Keratinocyte (primary cell): ENCODE results near the gene PYGB. TPM values are rescaled to one million over a fixed set of nuclear protein-coding genes. Genes with fewer than 3 reads are reported as not detected.
A peak's percentile ranks its signal among the peaks of the same experiment; 100 is the strongest.

Source experiments
- DNase-seq: peaks from one replicate; pipeline ENCODE4 v3.0.0-alpha.2; 2011; ENCODE audit warnings: low read depth, missing footprints, low spot score
- FAIRE-seq: peaks from 2 replicates; lab custom pipeline; 2011; peaks lifted over from hg19 to GRCh38; lab: Jason Lieb, UNC
- H2AFZ ChIP-seq: 2 replicates; pipeline ENCODE4 v1.6.0; 2012; ENCODE audit warnings: low read length, control low read depth, inconsistent platforms; ENCODE audit not compliant: control insufficient read depth
- H3K27ac ChIP-seq: 2 replicates; pipeline ENCODE4 v1.5.1; 2011; ENCODE audit warnings: low read length; ENCODE audit not compliant: control insufficient read depth, insufficient read depth
- H3K27me3 ChIP-seq: 3 replicates; pipeline ENCODE4 v1.6.0; 2011; ENCODE audit warnings: low read length; ENCODE audit not compliant: control insufficient read depth, insufficient read depth; ENCODE audit errors: extremely low read depth
- H3K36me3 ChIP-seq, 2 experiments: 2 replicates in 1 of 2; 3 replicates in 1 of 2; pipeline ENCODE4 v1.5.1; 2011; ENCODE audit warnings: low read length in 2 of 2, mild to moderate bottlenecking in 1 of 2; ENCODE audit not compliant: control insufficient read depth in 2 of 2, insufficient read depth in 2 of 2; ENCODE audit errors: extremely low read depth in 1 of 2
- H3K4me1 ChIP-seq: 3 replicates; pipeline ENCODE4 v1.5.1; 2011; ENCODE audit warnings: low read length; ENCODE audit not compliant: control insufficient read depth, insufficient read depth; ENCODE audit errors: extremely low read depth
- H3K4me2 ChIP-seq: 3 replicates; pipeline ENCODE4 v1.6.0; 2011; ENCODE audit warnings: low read depth, low read length; ENCODE audit not compliant: control insufficient read depth, insufficient read depth; ENCODE audit errors: extremely low read depth
- H3K4me3 ChIP-seq, 3 experiments: fragments of 200-600 bp in 1 of 3; sonication (generic) in 1 of 3; 2 replicates in 2 of 3; 3 replicates in 1 of 3; pipeline ENCODE4 v1.5.1; 2011 to 2016; ENCODE audit warnings: low read length in 3 of 3, mild to moderate bottlenecking in 3 of 3, control low read depth in 2 of 3, inconsistent platforms in 1 of 3, low read depth in 1 of 3, mixed read lengths in 1 of 3, mixed run types in 1 of 3, moderate library complexity in 1 of 3; ENCODE audit not compliant: control insufficient read depth in 2 of 3, insufficient read depth in 2 of 3; ENCODE audit errors: extremely low read depth in 1 of 3
- H3K79me2 ChIP-seq: 2 replicates; pipeline ENCODE4 v1.6.0; 2012; ENCODE audit warnings: low read length; ENCODE audit not compliant: control insufficient read depth, insufficient read depth
- H3K9ac ChIP-seq: 3 replicates; pipeline ENCODE4 v1.6.0; 2011; ENCODE audit warnings: low read length; ENCODE audit not compliant: control insufficient read depth, insufficient read depth; ENCODE audit errors: extremely low read depth
- H3K9me1 ChIP-seq: 3 replicates; pipeline ENCODE4 v1.6.0; 2011; ENCODE audit warnings: low read length; ENCODE audit not compliant: control insufficient read depth, insufficient read depth; ENCODE audit errors: extremely low read depth
- H3K9me3 ChIP-seq: 2 replicates; pipeline ENCODE4 v1.5.1; 2012; ENCODE audit warnings: low read depth, low read length; ENCODE audit not compliant: control insufficient read depth
- H4K20me1 ChIP-seq: 3 replicates; pipeline ENCODE4 v1.6.0; 2011; ENCODE audit warnings: low read length; ENCODE audit not compliant: control insufficient read depth, insufficient read depth; ENCODE audit errors: extremely low read depth
- EZH2 ChIP-seq: IDR thresholded peaks from one replicate; pipeline ENCODE4 v1.6.1; 2012; ENCODE audit warnings: inconsistent platforms, mild to moderate bottlenecking, low read length, moderate library complexity
- dilution Hi-C: fragments of 300-500 bp; cut with MboI; formaldehyde crosslinking; loops from one replicate; pipeline ENCODE4 v1.7.0; 2020; ENCODE audit warnings: low sequenced_read_pairs; ENCODE audit not compliant: extremely low pct_ligation_motif_present
- polyA minus RNA-seq, 3 experiments: library from RNA; depleted of rRNA, polyadenylated mRNA; stranded (reverse); fragments of >200 nt; gene quantifications; 1 replicate in 1 of 3; 2 replicates in 1 of 3; 3 replicates in 1 of 3; pipeline ENCODE4 v1.2.3, GENCODE V29; 2011
- polyA plus RNA-seq, 5 experiments: library from polyadenylated mRNA; depleted of rRNA in 3 of 5; stranded (reverse) in 3 of 5; stranded (forward) in 1 of 5; unstranded in 1 of 5; fragments of >200 nt; gene quantifications; 1 replicate in 1 of 5; 2 replicates in 3 of 5; 3 replicates in 1 of 5; pipeline versions ENCODE4 v1.2.1 to v1.2.3, GENCODE V29; 2011 to 2012; ENCODE audit warnings: missing spikeins in 2 of 5, low read depth in 1 of 5, low replicate concordance in 1 of 5
- TF ChIP-seq, protein P1 (sequence below), 3 experiments: IDR thresholded peaks in 1 of 3; conservative IDR thresholded peaks in 1 of 3; optimal IDR thresholded peaks in 1 of 3; 2 replicates in 2 of 3; 3 replicates in 1 of 3; pipeline versions ENCODE3 to v1.5.1; 2011; ENCODE audit warnings: low read length in 3 of 3, mild to moderate bottlenecking in 3 of 3, moderate library complexity in 2 of 3, control low read depth in 1 of 3, inconsistent platforms in 1 of 3; ENCODE audit not compliant: insufficient read depth in 2 of 3; ENCODE audit errors: extremely low read depth in 1 of 3

The PYGB gene
- polyA plus RNA-seq (78.3 to 135 TPM (median 100 TPM) in 3 replicates), polyA minus RNA-seq (137 to 269 TPM (median 175 TPM) in 3 replicates)
- polyA plus RNA-seq (2011; ENCODE audit: low read depth): 73.7 TPM
- 67.6 and 112 TPM in 2 replicates for polyA plus RNA-seq (2011; cell fraction: cytosol; rRNA removed)
- polyA plus RNA-seq (2011; cell fraction: nucleus; rRNA removed): 224 and 265 TPM in 2 replicates
- polyA plus RNA-seq (2012; ENCODE audit: low replicate concordance): 159 and 171 TPM in 2 replicates
- polyA minus RNA-seq (2011; cell fraction: cytosol; rRNA and poly(A)+ RNA removed): 166 TPM
- 137 and 167 TPM in 2 replicates for polyA minus RNA-seq (2011; cell fraction: nucleus; rRNA and poly(A)+ RNA removed)

DNA sequence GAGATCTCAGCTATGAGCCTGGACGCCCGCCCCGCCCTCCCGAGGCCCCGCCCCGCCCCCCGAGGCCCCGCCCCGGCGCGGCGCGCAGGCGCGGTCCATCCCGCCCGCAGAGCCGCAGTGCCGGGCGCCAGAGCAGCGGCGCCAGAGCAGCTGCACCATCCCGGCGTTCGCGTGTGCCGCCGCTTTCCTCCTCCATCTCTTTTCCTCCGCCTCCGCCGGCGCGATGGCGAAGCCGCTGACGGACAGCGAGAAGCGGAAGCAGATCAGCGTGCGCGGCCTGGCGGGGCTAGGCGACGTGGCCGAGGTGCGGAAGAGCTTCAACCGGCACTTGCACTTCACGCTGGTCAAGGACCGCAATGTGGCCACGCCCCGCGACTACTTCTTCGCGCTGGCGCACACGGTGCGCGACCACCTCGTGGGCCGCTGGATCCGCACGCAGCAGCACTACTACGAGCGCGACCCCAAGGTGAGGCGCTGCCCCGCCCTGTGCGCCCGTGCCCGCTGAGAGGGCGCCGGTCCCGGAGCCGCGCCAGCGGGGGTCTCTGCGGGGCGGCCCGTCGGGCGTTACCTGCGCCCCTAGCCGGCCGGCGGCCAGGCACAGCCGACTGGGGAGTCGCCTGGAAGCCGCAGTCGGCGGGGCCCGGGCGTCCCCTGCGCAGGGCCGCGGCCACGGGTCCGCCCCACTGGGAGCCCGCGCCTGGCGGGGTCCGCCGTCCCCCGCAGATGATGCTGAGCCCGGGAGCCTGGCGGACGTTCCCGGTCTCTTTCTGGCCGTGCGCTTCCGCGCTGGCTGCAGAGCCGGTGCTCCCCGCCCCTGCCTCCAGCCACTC is at the start of gene PYGB:
Gene PYGB, plus strand, starts transcription at position 130 of the 830 bp plus-strand sequence. Its CDS starts 94 bp downstream, at position 224.
- Histone ChIP-seq H3K9ac (peak within 1 kb of the TSS; percentile 82), H2AFZ (peak within 1 kb of the TSS; percentile 86), H4K20me1 (peaks cover 44% of the 10 kb centered on the region), H3K36me3 (peaks cover 23 to 26% of the 10 kb centered on the region in 2 experiments), H3K27ac (peak within 1 kb of the TSS; percentile 80), H3K9me1 (peaks cover 12% of the 10 kb centered on the region), H3K4me3 (peak within 1 kb of the TSS; percentile 94 to 97 (median 97)), H3K4me2 (peak within 1 kb of the TSS; percentile 84), H3K9me3 (peaks cover 2% of the 10 kb centered on the region), H3K79me2 (peaks cover 52% of the 10 kb centered on the region), H3K27me3 (no peaks in the 10 kb centered on the region), H3K4me1 (peaks cover 46% of the 10 kb centered on the region)
- TF ChIP-seq, protein P1, sequence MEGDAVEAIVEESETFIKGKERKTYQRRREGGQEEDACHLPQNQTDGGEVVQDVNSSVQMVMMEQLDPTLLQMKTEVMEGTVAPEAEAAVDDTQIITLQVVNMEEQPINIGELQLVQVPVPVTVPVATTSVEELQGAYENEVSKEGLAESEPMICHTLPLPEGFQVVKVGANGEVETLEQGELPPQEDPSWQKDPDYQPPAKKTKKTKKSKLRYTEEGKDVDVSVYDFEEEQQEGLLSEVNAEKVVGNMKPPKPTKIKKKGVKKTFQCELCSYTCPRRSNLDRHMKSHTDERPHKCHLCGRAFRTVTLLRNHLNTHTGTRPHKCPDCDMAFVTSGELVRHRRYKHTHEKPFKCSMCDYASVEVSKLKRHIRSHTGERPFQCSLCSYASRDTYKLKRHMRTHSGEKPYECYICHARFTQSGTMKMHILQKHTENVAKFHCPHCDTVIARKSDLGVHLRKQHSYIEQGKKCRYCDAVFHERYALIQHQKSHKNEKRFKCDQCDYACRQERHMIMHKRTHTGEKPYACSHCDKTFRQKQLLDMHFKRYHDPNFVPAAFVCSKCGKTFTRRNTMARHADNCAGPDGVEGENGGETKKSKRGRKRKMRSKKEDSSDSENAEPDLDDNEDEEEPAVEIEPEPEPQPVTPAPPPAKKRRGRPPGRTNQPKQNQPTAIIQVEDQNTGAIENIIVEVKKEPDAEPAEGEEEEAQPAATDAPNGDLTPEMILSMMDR (optimal IDR thresholded peaks at IDR 0.05 in 1 of 3, IDR thresholded peaks at IDR 0.05 in 1 of 3, conservative IDR thresholded peaks at IDR 0.05 in 1 of 3; ENCODE audit: extremely low read depth in 1 of 3, insufficient read depth in 2 of 3, low read length in 3 of 3): no peak
- no peak for TF ChIP-seq EZH2
- FAIRE-seq (no peak), DNase-seq (peak; percentile 79)
- dilution Hi-C loops: no loop called here

- H3K9me1 ChIP-seq: no peaks in the 10 kb centered on the region
- TF ChIP-seq, protein P1 (optimal IDR thresholded peaks at IDR 0.05 in 1 of 3, IDR thresholded peaks at IDR 0.05 in 1 of 3, conservative IDR thresholded peaks at IDR 0.05 in 1 of 3; ENCODE audit: extremely low read depth in 1 of 3, insufficient read depth in 2 of 3, low read length in 3 of 3): no peak
- no peak for TF ChIP-seq EZH2
- H3K36me3 ChIP-seq: peaks cover 1 to 9% of the 10 kb centered on the region in 2 experiments
- dilution Hi-C loops: no loop called here
- no peaks in the 10 kb centered on the region for H3K9me3 ChIP-seq
- no peak overlapping the region for H3K27ac ChIP-seq
- H3K79me2 ChIP-seq: peaks cover 63% of the 10 kb centered on the region
- H2AFZ ChIP-seq: no peak overlapping the region
- no peak overlapping the region for H3K4me3 ChIP-seq
- H4K20me1 ChIP-seq: no peaks in the 10 kb centered on the region
- FAIRE-seq (no peak), DNase-seq (no peak)
- no peaks in the 10 kb centered on the region for H3K27me3 ChIP-seq
- no peak overlapping the region for H3K9ac ChIP-seq
- peaks cover 19% of the 10 kb centered on the region for H3K4me1 ChIP-seq
- no peak overlapping the region for H3K4me2 ChIP-seq
Observed at GRCh38 chr20:25198663-25199383, 49.1 kb upstream of the PYGB start.
